Measurements from ENCODE around the gene SMG1. TPM values are rescaled to one million over a fixed set of nuclear protein-coding genes. Genes with fewer than 3 reads are reported as not detected.

Gene SMG1
- total RNA-seq, 2 experiments from 2014 or later = 123 to 127 TPM

Other genes starting within 250 kb of the SMG1 start
- gene RPS15A, start 136.1 kb downstream of the SMG1 start, total RNA-seq = 1,000 to 10,000 TPM; 1,594 to 1,602 TPM
- gene ARL6IP1, start 124.9 kb downstream of the SMG1 start, total RNA-seq = 100 to 1,000 TPM; 234 to 240 TPM
- gene TMC7, start 57.5 kb upstream of the SMG1 start, total RNA-seq = not detected
- gene COQ7, start 141.2 kb upstream of the SMG1 start, total RNA-seq = 10 to 100 TPM; 16.3 to 16.8 TPM
- gene ITPRIPL2, start 187.6 kb upstream of the SMG1 start, total RNA-seq = 1 to 10 TPM; 2.3 TPM
- not detected for gene SYT17, start 241.8 kb upstream of the SMG1 start, total RNA-seq